Muscle of arm (tissue), 12 donors: ENCODE data around the gene TMEM132A. TPM values are rescaled to one million over a fixed set of nuclear protein-coding genes. Genes with fewer than 3 reads are reported as not detected.

ENCODE experiments used
- DNase-seq: peaks from one replicate; pipeline ENCODE4 v3.0.0-alpha.2; 2013
- polyA plus RNA-seq, 12 donors: library from polyadenylated mRNA; unstranded; fragments of 120-200 nt; gene quantifications; one replicate each; pipeline ENCODE4 v1.2.1, GENCODE V29; 2013; ENCODE audit not compliant: insufficient read length in 12 of 12

Gene TMEM132A
- polyA plus RNA-seq, 12 donors: 21.7 to 52.2 (median 35.2) TPM; not detected in 1

- no peak for DNase-seq
Observed at GRCh38 chr11:60921259-60921658, 3.0 kb upstream of the TMEM132A start.

GRCh38 chr11:60921777-60922335 is 2.4 kb upstream of the TMEM132A start:
- DNase-seq: no peak

- no peak for DNase-seq
Observed at GRCh38 chr11:60922906-60923305, 1.4 kb upstream of the TMEM132A start.

- DNase-seq: no peak
Observed at GRCh38 chr11:60923326-60923725, 934 bp upstream of the TMEM132A start.

GRCh38 chr11:60923800-60924109 is 505 bp upstream of the TMEM132A start:
- no peak for DNase-seq

- no peak for DNase-seq
Observed at GRCh38 chr11:60924906-60925853, 920 bp downstream of the TMEM132A start.

- no peak for DNase-seq
Observed at GRCh38 chr11:60925868-60926267, 1.6 kb downstream of the TMEM132A start.

GRCh38 chr11:60926500-60926899 is 2.2 kb downstream of the TMEM132A start:
- no peak for DNase-seq

- DNase-seq: no peak
Observed at GRCh38 chr11:60927061-60927592, 2.9 kb downstream of the TMEM132A start.

GRCh38 chr11:60927600-60927999 is 3.3 kb downstream of the TMEM132A start:
- no peak for DNase-seq

- no peak for DNase-seq
Observed at GRCh38 chr11:60928563-60929001, 4.3 kb downstream of the TMEM132A start.

- DNase-seq: no peak
Observed at GRCh38 chr11:60929764-60930163, 5.5 kb downstream of the TMEM132A start.

GRCh38 chr11:60930394-60930793 is 6.1 kb downstream of the TMEM132A start:
- DNase-seq: no peak

GRCh38 chr11:60931917-60932316 is 7.7 kb downstream of the TMEM132A start:
- DNase-seq: no peak

- no peak for DNase-seq
Observed at GRCh38 chr11:60932605-60933356, 8.5 kb downstream of the TMEM132A start.

GRCh38 chr11:60933416-60934123 is 9.3 kb downstream of the TMEM132A start:
- no peak for DNase-seq

- no peak for DNase-seq
Observed at GRCh38 chr11:60934124-60934789, 10.0 kb downstream of the TMEM132A start.

- no peak for DNase-seq
Observed at GRCh38 chr11:60934790-60935605, 10.7 kb downstream of the TMEM132A start.

- DNase-seq: no peak
Observed at GRCh38 chr11:60935676-60936442, 11.6 kb downstream of the TMEM132A start.
